K562 (cell line): ENCODE data around the gene LY6G5B. TPM values are rescaled to one million over a fixed set of nuclear protein-coding genes. Genes with fewer than 3 reads are reported as not detected.

ENCODE experiments used
- ASH1L ChIP-seq: fragments of 450-650 bp; IDR thresholded peaks from 2 replicates; pipeline ENCODE4 v1.6.1; 2018; ENCODE audit warnings: borderline replicate concordance, mild to moderate bottlenecking, low read depth; ENCODE audit not compliant: partially characterized antibody
- BCL6 ChIP-seq: fragments of 250-450 bp; sonication (Bioruptor Pico); IDR thresholded peaks from 2 replicates; pipeline ENCODE4 v1.4.0; 2020
- BRD4 ChIP-seq: fragments of 200-600 bp; sonication (generic); IDR thresholded peaks from 2 replicates; pipeline ENCODE4 v1.6.1; 2017; ENCODE audit warnings: inconsistent platforms
- CC2D1A ChIP-seq: fragments of 450-650 bp; IDR thresholded peaks from 2 replicates; pipeline ENCODE4 v1.6.1; 2017; ENCODE audit warnings: mild to moderate bottlenecking
- CCAR2 ChIP-seq: fragments of 200-400 bp; formaldehyde crosslinking; IDR thresholded peaks from 2 replicates; pipeline ENCODE4 v1.6.1; 2017; ENCODE audit warnings: mild to moderate bottlenecking, low read depth, low read length
- E2F3 ChIP-seq: fragments of 250-450 bp; sonication (Bioruptor Pico); IDR thresholded peaks from 2 replicates; pipeline ENCODE4 v1.4.0; 2020; ENCODE audit warnings: mild to moderate bottlenecking
- ELF2 ChIP-seq: fragments of 250-450 bp; sonication (Bioruptor Pico); IDR thresholded peaks from 2 replicates; pipeline ENCODE4 v1.5.0; 2021; ENCODE audit warnings: mild to moderate bottlenecking
- ETV1 ChIP-seq: fragments of 450-650 bp; conservative IDR thresholded peaks from 2 replicates; pipeline ENCODE4 v1.6.1; 2016; ENCODE audit warnings: missing genetic modification characterization, control low read depth, low read depth, missing compliant biosample characterization
- GABPA ChIP-seq: fragments of 200-800 bp; sonication (Bioruptor generic); conservative IDR thresholded peaks from 2 replicates; pipeline ENCODE4 v1.6.1; 2016; ENCODE audit warnings: low read depth, missing genetic modification characterization, missing compliant biosample characterization
- HMG20B ChIP-seq: fragments of 250-450 bp; sonication (Bioruptor Pico); IDR thresholded peaks from 2 replicates; pipeline ENCODE4 v1.5.0; 2021; ENCODE audit warnings: mild to moderate bottlenecking
- MAZ ChIP-seq, 2 experiments: fragments of 450-650 bp in 1 of 2; sonication (generic) in 1 of 2; formaldehyde crosslinking; IDR thresholded peaks in 1 of 2; conservative IDR thresholded peaks in 1 of 2; 2 replicates each; pipeline versions ENCODE4 v1.4.0 to v1.5.0; 2020; ENCODE audit warnings: mild to moderate bottlenecking in 1 of 2, missing genetic modification reagents in 1 of 2
- MEIS2 ChIP-seq: fragments of 450-650 bp; IDR thresholded peaks from 2 replicates; pipeline ENCODE4 v1.6.1; 2014; ENCODE audit warnings: mild to moderate bottlenecking; ENCODE audit not compliant: partially characterized antibody
- RBM14 ChIP-seq: fragments of 200-400 bp; formaldehyde crosslinking; IDR thresholded peaks from 2 replicates; pipeline ENCODE4 v1.6.1; 2018; ENCODE audit warnings: low read depth, mild to moderate bottlenecking, low read length, moderate library complexity, borderline replicate concordance; ENCODE audit not compliant: insufficient read depth
- SRSF1 ChIP-seq: fragments of 200-400 bp; formaldehyde crosslinking; IDR thresholded peaks from 2 replicates; pipeline ENCODE4 v1.6.1; 2017; ENCODE audit warnings: mild to moderate bottlenecking, low read depth, low read length, moderate library complexity
- TAF7 ChIP-seq: fragments of 450-650 bp; IDR thresholded peaks from 2 replicates; pipeline ENCODE4 v1.6.1; 2016; ENCODE audit warnings: missing genetic modification characterization, missing compliant biosample characterization
- TEAD2 ChIP-seq: fragments of 450-650 bp; IDR thresholded peaks from 2 replicates; pipeline ENCODE4 v1.6.1; 2016; ENCODE audit warnings: missing genetic modification characterization, control low read depth, missing compliant biosample characterization
- ZHX1 ChIP-seq: fragments of 150-350 bp; conservative IDR thresholded peaks from 2 replicates; pipeline ENCODE4 v1.6.1; 2014; ENCODE audit warnings: low read length
- ZNF133 ChIP-seq: fragments of 250-450 bp; sonication (Bioruptor Pico); IDR thresholded peaks from 2 replicates; pipeline ENCODE4 v1.4.0; 2020; ENCODE audit warnings: mild to moderate bottlenecking
- ZNF134 ChIP-seq: fragments of 250-450 bp; sonication (Bioruptor Pico); conservative IDR thresholded peaks from 2 replicates; pipeline ENCODE4 v1.4.0; 2020
- ZNF274 ChIP-seq: IDR thresholded peaks from 2 replicates; pipeline ENCODE4 v1.6.1; 2011; ENCODE audit warnings: low read depth, mild to moderate bottlenecking, low read length, moderate library complexity, borderline replicate concordance
- ZNF707 ChIP-seq: fragments of 250-450 bp; sonication (Bioruptor Pico); conservative IDR thresholded peaks from 2 replicates; pipeline ENCODE4 v1.8.0; 2022; ENCODE audit warnings: inconsistent platforms, mild to moderate bottlenecking, moderate library complexity
- ZNF717 ChIP-seq: fragments of 250-450 bp; sonication (Bioruptor Pico); IDR thresholded peaks from 2 replicates; pipeline ENCODE4 v1.5.0; 2021
- polyA plus RNA-seq, 8 experiments: library from polyadenylated mRNA; depleted of rRNA in 4 of 8; stranded (reverse) in 5 of 8; unstranded in 3 of 8; fragments of >200 nt; fragmentation: Nextera tagmentation in 2 of 8; fragmentation: Illumina TruSeq in 1 of 8; extraction: Ambion mirVana in 2 of 8; extraction: Trizol in 1 of 8; gene quantifications; 2 replicates each; pipeline versions ENCODE4 v1.2.1 to v1.2.3, GENCODE V29; 2011 to 2014; ENCODE audit warnings: inconsistent platforms in 1 of 8, missing spikeins in 1 of 8
- total RNA-seq, 7 experiments: library from RNA; depleted of rRNA in 6 of 7; stranded (reverse); fragments of >200 nt in 6 of 7; fragmentation: Illumina TruSeq in 2 of 7; extraction: Trizol in 2 of 7; gene quantifications; 2 replicates each; pipeline versions ENCODE4 v1.2.1 to v1.2.3, GENCODE V29; 2011 to 2021; ENCODE audit warnings: low replicate concordance in 1 of 7
- TF ChIP-seq, protein P1 (sequence below): fragments of 450-650 bp; formaldehyde crosslinking; IDR thresholded peaks from 2 replicates; pipeline ENCODE4 v1.4.0; 2020; ENCODE audit warnings: mild to moderate bottlenecking, moderate library complexity
- TF ChIP-seq, protein P2 (sequence below): fragments of 450-650 bp; IDR thresholded peaks from one replicate; pipeline ENCODE4 v1.6.1; 2018; ENCODE audit warnings: mild to moderate bottlenecking, moderate library complexity; ENCODE audit not compliant: partially characterized antibody

The LY6G5B gene
- total and polyA plus RNA-seq, 9 of the 15 experiments (the other 6 are each of a cell fraction or from before 2014, with no cell fraction given): 6.0 to 27.0 (median 7.5) TPM

- TF ChIP-seq, protein P1, sequence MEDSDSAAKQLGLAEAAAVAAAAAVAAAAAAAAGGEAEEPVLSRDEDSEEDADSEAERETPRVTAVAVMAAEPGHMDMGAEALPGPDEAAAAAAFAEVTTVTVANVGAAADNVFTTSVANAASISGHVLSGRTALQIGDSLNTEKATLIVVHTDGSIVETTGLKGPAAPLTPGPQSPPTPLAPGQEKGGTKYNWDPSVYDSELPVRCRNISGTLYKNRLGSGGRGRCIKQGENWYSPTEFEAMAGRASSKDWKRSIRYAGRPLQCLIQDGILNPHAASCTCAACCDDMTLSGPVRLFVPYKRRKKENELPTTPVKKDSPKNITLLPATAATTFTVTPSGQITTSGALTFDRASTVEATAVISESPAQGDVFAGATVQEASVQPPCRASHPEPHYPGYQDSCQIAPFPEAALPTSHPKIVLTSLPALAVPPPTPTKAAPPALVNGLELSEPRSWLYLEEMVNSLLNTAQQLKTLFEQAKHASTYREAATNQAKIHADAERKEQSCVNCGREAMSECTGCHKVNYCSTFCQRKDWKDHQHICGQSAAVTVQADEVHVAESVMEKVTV (CRISPR knock-in tag): no peak
- 0 out of 2 replicates have a peak, but pooled peaks have one; percentile 44 for TF ChIP-seq ZNF133 (CRISPR knock-in tag)
- no peak for TF ChIP-seq BCL6 (CRISPR knock-in tag)
- TF ChIP-seq ELF2 (CRISPR knock-in tag): no peak; the same call in 1 of the 2 replicates
- TF ChIP-seq ZNF274: no peak
- no peak for TF ChIP-seq ASH1L
- 0 out of 2 replicates have a peak, but pooled peaks have one; percentile 53 for TF ChIP-seq CCAR2
- TF ChIP-seq ZNF717: peak; percentile 82
- no peak for TF ChIP-seq GABPA (tag)
- peak; percentile 45; the same call in 1 of the 2 replicates for TF ChIP-seq TAF7
- peak; percentile 38; the same call in 1 of the 2 replicates for TF ChIP-seq ZNF707
- no peak for TF ChIP-seq TEAD2 (tag)
- peak; percentile 70 for TF ChIP-seq ETV1 (tag)
- TF ChIP-seq, protein P2, sequence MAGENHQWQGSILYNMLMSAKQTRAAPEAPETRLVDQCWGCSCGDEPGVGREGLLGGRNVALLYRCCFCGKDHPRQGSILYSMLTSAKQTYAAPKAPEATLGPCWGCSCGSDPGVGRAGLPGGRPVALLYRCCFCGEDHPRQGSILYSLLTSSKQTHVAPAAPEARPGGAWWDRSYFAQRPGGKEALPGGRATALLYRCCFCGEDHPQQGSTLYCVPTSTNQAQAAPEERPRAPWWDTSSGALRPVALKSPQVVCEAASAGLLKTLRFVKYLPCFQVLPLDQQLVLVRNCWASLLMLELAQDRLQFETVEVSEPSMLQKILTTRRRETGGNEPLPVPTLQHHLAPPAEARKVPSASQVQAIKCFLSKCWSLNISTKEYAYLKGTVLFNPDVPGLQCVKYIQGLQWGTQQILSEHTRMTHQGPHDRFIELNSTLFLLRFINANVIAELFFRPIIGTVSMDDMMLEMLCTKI: no peak
- TF ChIP-seq BRD4: peak; percentile 98
- no peak for TF ChIP-seq ZNF134 (CRISPR knock-in tag)
- TF ChIP-seq RBM14: no peak
- TF ChIP-seq E2F3 (CRISPR knock-in tag): peak; percentile 99
- TF ChIP-seq SRSF1: no peak
- peak; percentile 18; the same call in 1 of the 2 replicates for TF ChIP-seq ZHX1
- TF ChIP-seq MAZ (CRISPR knock-in tag; conservative IDR thresholded peaks at IDR 0.05 in 1 of 2, IDR thresholded peaks at IDR 0.05 in 1 of 2): peak in 1 of 2 experiments; percentile 79; a peak in 3 of 4 replicates
- peak; percentile 91 for TF ChIP-seq MEIS2
- 0 out of 2 replicates have a peak, but pooled peaks have one; percentile 37 for TF ChIP-seq CC2D1A
- no peak; the same call in 1 of the 2 replicates for TF ChIP-seq HMG20B (CRISPR knock-in tag)
Observed at GRCh38 chr6:31664790-31665500, 4.8 kb upstream of the LY6G5B start, which contains the start of gene GPANK1 (continued).
